Measurements from ENCODE around the gene KMT2A.
A peak's percentile ranks its signal among the peaks of the same experiment; 100 is the strongest.
"Not testable (repeated sequence)": the region's sequence is repeated elsewhere in the genome, so short reads cannot be mapped to it uniquely, and the experiment has no call there.

The KMT2A gene

GRCh38 chr11:118412921-118413320, 23.4 kb upstream of the KMT2A start:
- Histone ChIP-seq H3K4me1 (ENCODE audit: control insufficient read depth, insufficient read depth, low read length) (peaks cover 9% of the 10 kb centered on the region), H3K4me3 (ENCODE audit: low read length) (no peak overlapping the region), H3K9ac (ENCODE audit: low read length) (no peak overlapping the region), H3K36me3 (ENCODE audit: control insufficient read depth, insufficient read depth, low read length, severe bottlenecking) (peaks cover 19% of the 10 kb centered on the region), H3K27me3 (replicated peaks; ENCODE audit: control insufficient read depth, insufficient read depth, low read length) (no peaks in the 10 kb centered on the region), H3K9me3 (ENCODE audit: control insufficient read depth, low read length) (no peaks in the 10 kb centered on the region)
- no peak for DNase-seq (ENCODE audit: low read depth)

GRCh38 chr11:118415062-118415738, 21.1 kb upstream of the KMT2A start:
- Histone ChIP-seq H3K4me1 (ENCODE audit: control insufficient read depth, insufficient read depth, low read length) (peaks cover 10% of the 10 kb centered on the region), H3K4me3 (ENCODE audit: low read length) (no peak overlapping the region), H3K27me3 (replicated peaks; ENCODE audit: control insufficient read depth, insufficient read depth, low read length) (no peaks in the 10 kb centered on the region), H3K9me3 (ENCODE audit: control insufficient read depth, low read length) (no peaks in the 10 kb centered on the region), H3K36me3 (ENCODE audit: control insufficient read depth, insufficient read depth, low read length, severe bottlenecking) (no peaks in the 10 kb centered on the region), H3K9ac (ENCODE audit: low read length) (peak overlapping the region; percentile 32)
- no peak for DNase-seq (ENCODE audit: low read depth)

- peak overlapping the region; percentile 32 for H3K9ac ChIP-seq (ENCODE audit: low read length)
- H3K4me1 ChIP-seq (ENCODE audit: control insufficient read depth, insufficient read depth, low read length): peaks cover 13% of the 10 kb centered on the region
- no peaks in the 10 kb centered on the region for H3K36me3 ChIP-seq (ENCODE audit: control insufficient read depth, insufficient read depth, low read length, severe bottlenecking)
- no peak overlapping the region for H3K4me3 ChIP-seq (ENCODE audit: low read length)
- peak; percentile 92 for DNase-seq (ENCODE audit: low read depth)
- no peaks in the 10 kb centered on the region for H3K27me3 ChIP-seq (replicated peaks; ENCODE audit: control insufficient read depth, insufficient read depth, low read length)
- no peaks in the 10 kb centered on the region for H3K9me3 ChIP-seq (ENCODE audit: control insufficient read depth, low read length)
These were observed 20.6 kb upstream of the KMT2A start for GRCh38 chr11:118415739-118416068.

- not testable (repeated sequence) for DNase-seq (ENCODE audit: low read depth); H3K36me3 ChIP-seq (ENCODE audit: control insufficient read depth, insufficient read depth, low read length, severe bottlenecking); H3K9me3 ChIP-seq (ENCODE audit: control insufficient read depth, low read length); H3K4me3 ChIP-seq (ENCODE audit: low read length); H3K9ac ChIP-seq (ENCODE audit: low read length); H3K27me3 ChIP-seq (replicated peaks; ENCODE audit: control insufficient read depth, insufficient read depth, low read length)
- peaks cover 13% of the 10 kb centered on the region for H3K4me1 ChIP-seq (ENCODE audit: control insufficient read depth, insufficient read depth, low read length)
These were observed 19.4 kb upstream of the KMT2A start for GRCh38 chr11:118416900-118417299.

GRCh38 chr11:118417801-118418200, 18.5 kb upstream of the KMT2A start:
- Histone ChIP-seq H3K4me3 (ENCODE audit: low read length) (no peak overlapping the region), H3K9me3 (ENCODE audit: control insufficient read depth, low read length) (no peaks in the 10 kb centered on the region), H3K9ac (ENCODE audit: low read length) (no peak overlapping the region), H3K36me3 (ENCODE audit: control insufficient read depth, insufficient read depth, low read length, severe bottlenecking) (no peaks in the 10 kb centered on the region), H3K4me1 (ENCODE audit: control insufficient read depth, insufficient read depth, low read length) (peaks cover 13% of the 10 kb centered on the region), H3K27me3 (replicated peaks; ENCODE audit: control insufficient read depth, insufficient read depth, low read length) (no peaks in the 10 kb centered on the region)
- DNase-seq (ENCODE audit: low read depth): no peak

GRCh38 chr11:118418766-118419165, 17.5 kb upstream of the KMT2A start:
- Histone ChIP-seq H3K27me3 (replicated peaks; ENCODE audit: control insufficient read depth, insufficient read depth, low read length) (no peaks in the 10 kb centered on the region), H3K4me3 (ENCODE audit: low read length) (no peak overlapping the region), H3K9ac (ENCODE audit: low read length) (no peak overlapping the region), H3K9me3 (ENCODE audit: control insufficient read depth, low read length) (no peaks in the 10 kb centered on the region), H3K36me3 (ENCODE audit: control insufficient read depth, insufficient read depth, low read length, severe bottlenecking) (no peaks in the 10 kb centered on the region), H3K4me1 (ENCODE audit: control insufficient read depth, insufficient read depth, low read length) (peaks cover 13% of the 10 kb centered on the region)
- no peak for DNase-seq (ENCODE audit: low read depth)

GRCh38 chr11:118427707-118428106, 8.6 kb upstream of the KMT2A start:
- H3K27me3 ChIP-seq (replicated peaks; ENCODE audit: control insufficient read depth, insufficient read depth, low read length): peaks cover 3% of the 10 kb centered on the region

GRCh38 chr11:118430956-118431355, 5.3 kb upstream of the KMT2A start:
- H3K9ac ChIP-seq (ENCODE audit: low read length): no peak overlapping the region
- peaks cover 11% of the 10 kb centered on the region for H3K4me1 ChIP-seq (ENCODE audit: control insufficient read depth, insufficient read depth, low read length)
- peaks cover 3% of the 10 kb centered on the region for H3K27me3 ChIP-seq (replicated peaks; ENCODE audit: control insufficient read depth, insufficient read depth, low read length)
- H3K4me3 ChIP-seq (ENCODE audit: low read length): no peak overlapping the region
- H3K36me3 ChIP-seq (ENCODE audit: control insufficient read depth, insufficient read depth, low read length, severe bottlenecking): no peaks in the 10 kb centered on the region
- no peak for DNase-seq (ENCODE audit: low read depth)
- no peaks in the 10 kb centered on the region for H3K9me3 ChIP-seq (ENCODE audit: control insufficient read depth, low read length)

More at GRCh38 chr11:118427707-118428106, 8.6 kb upstream of the KMT2A start:
- H3K9ac ChIP-seq (ENCODE audit: low read length): no peak overlapping the region
- no peak for DNase-seq (ENCODE audit: low read depth)
- no peaks in the 10 kb centered on the region for H3K4me1 ChIP-seq (ENCODE audit: control insufficient read depth, insufficient read depth, low read length)
- no peaks in the 10 kb centered on the region for H3K9me3 ChIP-seq (ENCODE audit: control insufficient read depth, low read length)
- no peaks in the 10 kb centered on the region for H3K36me3 ChIP-seq (ENCODE audit: control insufficient read depth, insufficient read depth, low read length, severe bottlenecking)
- no peak overlapping the region for H3K4me3 ChIP-seq (ENCODE audit: low read length)

GRCh38 chr11:118434123-118434552, 2.2 kb upstream of the KMT2A start:
- DNase-seq (ENCODE audit: low read depth): no peak
- Histone ChIP-seq H3K4me3 (ENCODE audit: low read length) (peak overlapping the region; percentile 87), H3K36me3 (ENCODE audit: control insufficient read depth, insufficient read depth, low read length, severe bottlenecking) (no peaks in the 10 kb centered on the region), H3K27me3 (replicated peaks; ENCODE audit: control insufficient read depth, insufficient read depth, low read length) (no peaks in the 10 kb centered on the region), H3K4me1 (ENCODE audit: control insufficient read depth, insufficient read depth, low read length) (peaks cover 16% of the 10 kb centered on the region), H3K9ac (ENCODE audit: low read length) (peak overlapping the region; percentile 87), H3K9me3 (ENCODE audit: control insufficient read depth, low read length) (no peaks in the 10 kb centered on the region)

GRCh38 chr11:118434553-118435289, 1.6 kb upstream of the KMT2A start:
- DNase-seq (ENCODE audit: low read depth): peak; percentile 68
- peak overlapping the region; percentile 87 for H3K4me3 ChIP-seq (ENCODE audit: low read length)
- H3K9me3 ChIP-seq (ENCODE audit: control insufficient read depth, low read length): no peaks in the 10 kb centered on the region
- H3K9ac ChIP-seq (ENCODE audit: low read length): peak overlapping the region; percentile 87
- H3K27me3 ChIP-seq (replicated peaks; ENCODE audit: control insufficient read depth, insufficient read depth, low read length): no peaks in the 10 kb centered on the region
- peaks cover 21% of the 10 kb centered on the region for H3K4me1 ChIP-seq (ENCODE audit: control insufficient read depth, insufficient read depth, low read length)
- no peaks in the 10 kb centered on the region for H3K36me3 ChIP-seq (ENCODE audit: control insufficient read depth, insufficient read depth, low read length, severe bottlenecking)

- peak; percentile 70 for DNase-seq (ENCODE audit: low read depth)
- Histone ChIP-seq H3K27me3 (replicated peaks; ENCODE audit: control insufficient read depth, insufficient read depth, low read length) (no peaks in the 10 kb centered on the region), H3K9ac (ENCODE audit: low read length) (peak overlapping the region; percentile 87), H3K4me3 (ENCODE audit: low read length) (peak overlapping the region; percentile 87), H3K4me1 (ENCODE audit: control insufficient read depth, insufficient read depth, low read length) (peaks cover 25% of the 10 kb centered on the region), H3K9me3 (ENCODE audit: control insufficient read depth, low read length) (no peaks in the 10 kb centered on the region), H3K36me3 (ENCODE audit: control insufficient read depth, insufficient read depth, low read length, severe bottlenecking) (no peaks in the 10 kb centered on the region)
These were observed 901 bp upstream of the KMT2A start for GRCh38 chr11:118435290-118435892.

Measured in adipocyte (in vitro differentiated cells).